ENCODE results near the gene MBD3L5.
"Not testable (repeated sequence)": the region's sequence is repeated elsewhere in the genome, so short reads cannot be mapped to it uniquely, and the experiment has no call there.

Gene MBD3L5

DNA sequence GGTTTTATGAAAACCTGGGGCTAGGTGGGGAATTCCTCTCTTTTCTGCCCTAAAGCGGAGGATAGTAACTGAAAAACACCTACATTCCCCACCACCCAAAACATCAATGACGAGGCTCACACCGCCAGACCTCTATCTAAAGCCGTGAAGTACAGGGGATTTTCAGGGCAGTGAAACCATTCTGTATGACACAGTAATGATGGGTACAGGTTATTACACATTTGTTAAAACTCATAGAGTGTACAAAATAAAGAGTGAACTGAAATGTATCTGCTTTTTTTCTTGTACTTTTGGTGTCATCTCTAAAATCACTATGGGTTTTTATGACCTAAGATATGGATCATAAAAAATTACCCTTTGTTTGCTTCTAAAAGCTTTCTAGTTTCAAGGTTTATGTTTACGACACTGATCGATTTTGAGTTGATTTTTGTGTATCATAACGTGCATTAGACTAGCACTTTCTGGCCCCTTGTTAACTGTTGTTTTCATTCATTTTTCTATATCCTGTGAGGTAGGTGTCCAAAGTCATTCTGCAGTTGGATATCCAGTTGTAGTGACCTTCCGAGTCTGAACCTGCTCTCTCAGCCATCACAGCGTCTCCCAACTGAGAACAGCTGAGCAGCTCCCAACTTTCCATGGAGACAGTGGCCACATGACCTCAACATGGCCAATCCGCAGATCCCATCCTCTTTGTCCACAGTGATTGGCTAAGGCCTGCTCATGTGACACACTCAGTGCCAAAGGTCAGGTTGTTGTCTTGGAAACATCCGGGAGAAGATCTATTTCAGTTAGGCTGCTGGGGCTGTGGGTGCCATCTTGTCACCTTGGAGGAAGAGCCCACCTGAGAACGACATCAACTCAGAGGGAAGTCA lies 19.4 kb upstream of the MBD3L5 start:
- Histone ChIP-seq H3K4me2 (ENCODE audit: low read depth, low read length, poor library complexity, severe bottlenecking) (no peak overlapping the region), H3K4me3 (ENCODE audit: low read length, poor library complexity, severe bottlenecking) (no peak overlapping the region), H3F3A (ENCODE audit: low read depth) (no peaks in the 10 kb centered on the region), H3K79me2 (ENCODE audit: insufficient read depth, low read length) (no peaks in the 10 kb centered on the region), H3K36me3 (ENCODE audit: insufficient read depth, low read length) (no peaks in the 10 kb centered on the region), H2AFZ (ENCODE audit: low read length) (no peak overlapping the region), H3K9me3 (ENCODE audit: insufficient read depth, low read depth, low read length) (no peaks in the 10 kb centered on the region), H3K9ac (ENCODE audit: low read depth, low read length, poor library complexity, severe bottlenecking) (no peak overlapping the region), H4K20me1 (ENCODE audit: insufficient read depth, low read length, poor library complexity, severe bottlenecking) (no peaks in the 10 kb centered on the region), H3K27me3 (ENCODE audit: insufficient read depth, low read length, poor library complexity, severe bottlenecking) (no peaks in the 10 kb centered on the region), H3K4me1 (ENCODE audit: insufficient read depth, low read length, poor library complexity, severe bottlenecking) (no peaks in the 10 kb centered on the region), H3K9me2 (replicated peaks; ENCODE audit: low read depth, low read length) (no peaks in the 10 kb centered on the region)
- TF ChIP-seq, protein P1, sequence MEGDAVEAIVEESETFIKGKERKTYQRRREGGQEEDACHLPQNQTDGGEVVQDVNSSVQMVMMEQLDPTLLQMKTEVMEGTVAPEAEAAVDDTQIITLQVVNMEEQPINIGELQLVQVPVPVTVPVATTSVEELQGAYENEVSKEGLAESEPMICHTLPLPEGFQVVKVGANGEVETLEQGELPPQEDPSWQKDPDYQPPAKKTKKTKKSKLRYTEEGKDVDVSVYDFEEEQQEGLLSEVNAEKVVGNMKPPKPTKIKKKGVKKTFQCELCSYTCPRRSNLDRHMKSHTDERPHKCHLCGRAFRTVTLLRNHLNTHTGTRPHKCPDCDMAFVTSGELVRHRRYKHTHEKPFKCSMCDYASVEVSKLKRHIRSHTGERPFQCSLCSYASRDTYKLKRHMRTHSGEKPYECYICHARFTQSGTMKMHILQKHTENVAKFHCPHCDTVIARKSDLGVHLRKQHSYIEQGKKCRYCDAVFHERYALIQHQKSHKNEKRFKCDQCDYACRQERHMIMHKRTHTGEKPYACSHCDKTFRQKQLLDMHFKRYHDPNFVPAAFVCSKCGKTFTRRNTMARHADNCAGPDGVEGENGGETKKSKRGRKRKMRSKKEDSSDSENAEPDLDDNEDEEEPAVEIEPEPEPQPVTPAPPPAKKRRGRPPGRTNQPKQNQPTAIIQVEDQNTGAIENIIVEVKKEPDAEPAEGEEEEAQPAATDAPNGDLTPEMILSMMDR (conservative IDR thresholded peaks at IDR 0.05; ENCODE audit: low read length): no peak
- TF ChIP-seq EZH2phosphoT487 (IDR thresholded peaks at IDR 0.05; ENCODE audit: borderline replicate concordance): no peak

DNA sequence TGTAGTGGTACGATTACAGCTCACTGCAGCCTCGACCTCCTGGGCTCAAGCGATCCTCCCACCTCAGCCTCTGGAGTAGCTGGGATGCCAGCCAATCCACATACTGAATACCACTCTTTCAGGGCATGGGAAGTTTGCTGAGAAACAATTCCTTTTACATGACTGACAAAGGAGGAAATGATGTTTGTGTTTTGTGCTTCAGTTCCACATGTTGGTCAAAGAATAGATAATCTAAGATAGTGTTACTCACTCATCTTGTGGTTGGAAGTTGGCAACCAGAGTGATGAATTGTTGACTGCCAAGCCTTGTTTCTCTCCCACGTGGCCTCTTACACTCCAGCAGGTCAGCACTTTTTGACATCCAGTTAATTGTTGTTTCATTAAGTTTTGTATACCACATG lies 16.7 kb upstream of the MBD3L5 start:
- H3K4me2 ChIP-seq (ENCODE audit: low read depth, low read length, poor library complexity, severe bottlenecking): no peak overlapping the region
- no peaks in the 10 kb centered on the region for H3K79me2 ChIP-seq (ENCODE audit: insufficient read depth, low read length)
- no peak for TF ChIP-seq EZH2phosphoT487 (IDR thresholded peaks at IDR 0.05; ENCODE audit: borderline replicate concordance)
- TF ChIP-seq, protein P1 (conservative IDR thresholded peaks at IDR 0.05; ENCODE audit: low read length): no peak
- no peaks in the 10 kb centered on the region for H3K9me3 ChIP-seq (ENCODE audit: insufficient read depth, low read depth, low read length)
- no peak overlapping the region for H3K9ac ChIP-seq (ENCODE audit: low read depth, low read length, poor library complexity, severe bottlenecking)
- H3F3A ChIP-seq (ENCODE audit: low read depth): no peaks in the 10 kb centered on the region
- no peaks in the 10 kb centered on the region for H3K4me1 ChIP-seq (ENCODE audit: insufficient read depth, low read length, poor library complexity, severe bottlenecking)
- no peaks in the 10 kb centered on the region for H4K20me1 ChIP-seq (ENCODE audit: insufficient read depth, low read length, poor library complexity, severe bottlenecking)
- no peak overlapping the region for H3K4me3 ChIP-seq (ENCODE audit: low read length, poor library complexity, severe bottlenecking)
- no peaks in the 10 kb centered on the region for H3K36me3 ChIP-seq (ENCODE audit: insufficient read depth, low read length)
- no peaks in the 10 kb centered on the region for H3K9me2 ChIP-seq (replicated peaks; ENCODE audit: low read depth, low read length)
- H3K27me3 ChIP-seq (ENCODE audit: insufficient read depth, low read length, poor library complexity, severe bottlenecking): no peaks in the 10 kb centered on the region
- H2AFZ ChIP-seq (ENCODE audit: low read length): no peak overlapping the region

DNA sequence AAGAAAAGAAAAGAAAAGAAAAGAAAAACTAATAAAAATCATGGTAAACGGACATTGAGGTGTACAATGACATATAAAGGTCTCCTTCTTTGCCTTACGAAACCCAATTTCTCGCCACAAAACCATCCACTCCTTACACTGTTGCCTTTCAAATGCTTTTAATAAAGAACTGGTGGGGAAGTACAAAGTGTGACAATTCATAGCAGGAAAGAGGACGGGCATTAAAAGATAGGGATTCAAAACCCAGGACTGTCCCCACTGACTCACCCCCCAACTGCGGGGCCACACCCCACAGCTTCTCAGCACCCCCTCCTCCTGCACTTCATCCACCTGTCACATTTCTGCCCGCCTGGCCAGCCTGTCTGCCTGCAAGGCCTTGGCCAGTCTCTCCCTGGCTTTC lies 11.6 kb upstream of the MBD3L5 start:
- Histone ChIP-seq H3K36me3 (ENCODE audit: insufficient read depth, low read length) (no peaks in the 10 kb centered on the region), H3K4me2 (ENCODE audit: low read depth, low read length, poor library complexity, severe bottlenecking) (no peak overlapping the region), H4K20me1 (ENCODE audit: insufficient read depth, low read length, poor library complexity, severe bottlenecking) (no peaks in the 10 kb centered on the region), H3K79me2 (ENCODE audit: insufficient read depth, low read length) (no peaks in the 10 kb centered on the region), H3K9ac (ENCODE audit: low read depth, low read length, poor library complexity, severe bottlenecking) (no peak overlapping the region), H3K4me1 (ENCODE audit: insufficient read depth, low read length, poor library complexity, severe bottlenecking) (no peaks in the 10 kb centered on the region), H3K9me3 (ENCODE audit: insufficient read depth, low read depth, low read length) (no peaks in the 10 kb centered on the region), H2AFZ (ENCODE audit: low read length) (no peak overlapping the region), H3K27me3 (ENCODE audit: insufficient read depth, low read length, poor library complexity, severe bottlenecking) (no peaks in the 10 kb centered on the region), H3K4me3 (ENCODE audit: low read length, poor library complexity, severe bottlenecking) (no peak overlapping the region), H3K9me2 (replicated peaks; ENCODE audit: low read depth, low read length) (no peaks in the 10 kb centered on the region), H3F3A (ENCODE audit: low read depth) (no peaks in the 10 kb centered on the region)
- TF ChIP-seq, protein P1 (conservative IDR thresholded peaks at IDR 0.05; ENCODE audit: low read length): no peak
- no peak for TF ChIP-seq EZH2phosphoT487 (IDR thresholded peaks at IDR 0.05; ENCODE audit: borderline replicate concordance)

DNA sequence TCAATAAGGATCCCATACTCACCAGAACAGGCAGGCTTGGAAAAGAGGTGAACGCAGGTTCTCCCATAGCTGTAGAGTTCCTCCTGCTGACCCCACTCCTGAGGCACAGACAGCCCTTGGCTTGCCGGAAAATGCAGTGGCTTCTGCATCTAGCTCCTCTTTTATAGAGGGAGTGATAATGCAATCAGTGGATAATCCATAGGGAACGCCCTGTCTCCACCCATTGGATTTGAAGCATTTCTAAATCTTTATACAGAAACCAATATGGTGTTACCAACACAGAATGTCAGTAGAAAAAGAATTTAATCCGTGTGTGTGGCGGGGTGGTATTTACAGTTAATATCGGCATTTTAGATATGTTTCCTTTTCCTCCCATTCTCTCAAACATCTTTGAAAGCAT lies 9.0 kb upstream of the MBD3L5 start, which contains the start of gene MBD3L2B:
Gene MBD3L2B, minus strand, starts transcription at position 101 of the 400 bp plus-strand sequence. Its CDS starts 34 bp downstream, at position 67.
- H3K4me1 ChIP-seq (ENCODE audit: insufficient read depth, low read length, poor library complexity, severe bottlenecking); H3K36me3 ChIP-seq (ENCODE audit: insufficient read depth, low read length); H3F3A ChIP-seq (ENCODE audit: low read depth); H3K9ac ChIP-seq (ENCODE audit: low read depth, low read length, poor library complexity, severe bottlenecking); H3K4me3 ChIP-seq (ENCODE audit: low read length, poor library complexity, severe bottlenecking); H3K9me3 ChIP-seq (ENCODE audit: insufficient read depth, low read depth, low read length); H2AFZ ChIP-seq (ENCODE audit: low read length); H4K20me1 ChIP-seq (ENCODE audit: insufficient read depth, low read length, poor library complexity, severe bottlenecking); H3K79me2 ChIP-seq (ENCODE audit: insufficient read depth, low read length); H3K27me3 ChIP-seq (ENCODE audit: insufficient read depth, low read length, poor library complexity, severe bottlenecking); H3K9me2 ChIP-seq (replicated peaks; ENCODE audit: low read depth, low read length); H3K4me2 ChIP-seq (ENCODE audit: low read depth, low read length, poor library complexity, severe bottlenecking): not testable (repeated sequence)

DNA sequence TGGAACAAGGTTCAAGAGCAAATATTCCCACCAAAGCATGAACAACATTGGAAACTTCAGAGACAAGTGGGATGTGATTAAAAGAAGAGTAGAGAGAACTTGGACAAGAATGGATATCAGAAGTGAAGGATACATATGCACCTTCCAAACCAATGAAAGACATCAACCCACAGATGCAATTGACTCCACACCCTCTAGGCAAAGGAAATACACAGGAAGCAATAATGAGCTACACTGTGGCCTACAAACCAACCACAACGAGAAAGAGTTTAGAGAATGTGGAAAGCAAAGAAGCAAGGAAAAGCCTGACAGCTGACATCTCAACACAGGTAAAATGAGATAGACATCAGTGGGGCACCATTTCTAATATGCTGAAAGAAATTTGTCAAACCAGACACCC lies 1.6 kb upstream of the MBD3L5 start:
- H4K20me1 ChIP-seq (ENCODE audit: insufficient read depth, low read length, poor library complexity, severe bottlenecking); H3K79me2 ChIP-seq (ENCODE audit: insufficient read depth, low read length); H3K36me3 ChIP-seq (ENCODE audit: insufficient read depth, low read length); H3K9me2 ChIP-seq (replicated peaks; ENCODE audit: low read depth, low read length); H3F3A ChIP-seq (ENCODE audit: low read depth); H3K4me2 ChIP-seq (ENCODE audit: low read depth, low read length, poor library complexity, severe bottlenecking); H3K4me3 ChIP-seq (ENCODE audit: low read length, poor library complexity, severe bottlenecking); H3K9me3 ChIP-seq (ENCODE audit: insufficient read depth, low read depth, low read length); H3K4me1 ChIP-seq (ENCODE audit: insufficient read depth, low read length, poor library complexity, severe bottlenecking); H3K27me3 ChIP-seq (ENCODE audit: insufficient read depth, low read length, poor library complexity, severe bottlenecking); H3K9ac ChIP-seq (ENCODE audit: low read depth, low read length, poor library complexity, severe bottlenecking); H2AFZ ChIP-seq (ENCODE audit: low read length): not testable (repeated sequence)
